ENCODE results near the gene POU2F2. TPM values are rescaled to one million over a fixed set of nuclear protein-coding genes. Genes with fewer than 3 reads are reported as not detected.

Gene POU2F2
- total RNA-seq, 1 experiment from 2014 or later = 6.0 TPM

DNA sequence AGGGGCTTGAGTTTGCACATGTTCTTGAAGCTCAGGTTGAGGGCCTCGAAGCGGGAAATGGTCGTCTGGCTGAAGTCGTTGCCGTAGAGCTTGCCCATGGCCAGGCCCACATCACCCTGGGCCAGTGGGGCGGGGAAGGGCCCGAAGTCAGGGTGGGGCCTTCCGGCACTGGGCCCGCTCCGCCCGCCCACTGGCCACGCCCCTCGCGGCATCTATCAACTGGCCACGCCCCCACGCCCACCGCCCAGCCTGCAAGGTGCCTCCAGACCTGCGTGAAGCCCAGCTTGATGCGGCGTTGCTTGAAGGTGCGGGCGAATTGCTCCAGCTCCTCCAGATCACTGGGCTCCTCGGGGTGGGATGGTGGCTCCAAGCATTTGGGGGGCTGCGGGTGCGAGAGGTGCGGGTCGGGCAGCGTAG lies 36.4 kb downstream of the POU2F2 start (continued):
- TF ChIP-seq ZNF121 (CRISPR knock-in tag; IDR thresholded peaks at IDR 0.05) (peak; percentile 26; the same call in 1 of the 2 replicates), TEAD1 (CRISPR knock-in tag; IDR thresholded peaks at IDR 0.05) (peak; percentile 64; the same call in 1 of the 2 replicates), FOXK1 (CRISPR knock-in tag; IDR thresholded peaks at IDR 0.05) (peak; percentile 36; the same call in 1 of the 2 replicates), JUN (CRISPR knock-in tag; IDR thresholded peaks at IDR 0.05) (no peak)
- TF ChIP-seq, protein P1, sequence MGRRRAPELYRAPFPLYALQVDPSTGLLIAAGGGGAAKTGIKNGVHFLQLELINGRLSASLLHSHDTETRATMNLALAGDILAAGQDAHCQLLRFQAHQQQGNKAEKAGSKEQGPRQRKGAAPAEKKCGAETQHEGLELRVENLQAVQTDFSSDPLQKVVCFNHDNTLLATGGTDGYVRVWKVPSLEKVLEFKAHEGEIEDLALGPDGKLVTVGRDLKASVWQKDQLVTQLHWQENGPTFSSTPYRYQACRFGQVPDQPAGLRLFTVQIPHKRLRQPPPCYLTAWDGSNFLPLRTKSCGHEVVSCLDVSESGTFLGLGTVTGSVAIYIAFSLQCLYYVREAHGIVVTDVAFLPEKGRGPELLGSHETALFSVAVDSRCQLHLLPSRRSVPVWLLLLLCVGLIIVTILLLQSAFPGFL (CRISPR knock-in tag; IDR thresholded peaks at IDR 0.05; ENCODE audit: borderline replicate concordance) = no peak

DNA sequence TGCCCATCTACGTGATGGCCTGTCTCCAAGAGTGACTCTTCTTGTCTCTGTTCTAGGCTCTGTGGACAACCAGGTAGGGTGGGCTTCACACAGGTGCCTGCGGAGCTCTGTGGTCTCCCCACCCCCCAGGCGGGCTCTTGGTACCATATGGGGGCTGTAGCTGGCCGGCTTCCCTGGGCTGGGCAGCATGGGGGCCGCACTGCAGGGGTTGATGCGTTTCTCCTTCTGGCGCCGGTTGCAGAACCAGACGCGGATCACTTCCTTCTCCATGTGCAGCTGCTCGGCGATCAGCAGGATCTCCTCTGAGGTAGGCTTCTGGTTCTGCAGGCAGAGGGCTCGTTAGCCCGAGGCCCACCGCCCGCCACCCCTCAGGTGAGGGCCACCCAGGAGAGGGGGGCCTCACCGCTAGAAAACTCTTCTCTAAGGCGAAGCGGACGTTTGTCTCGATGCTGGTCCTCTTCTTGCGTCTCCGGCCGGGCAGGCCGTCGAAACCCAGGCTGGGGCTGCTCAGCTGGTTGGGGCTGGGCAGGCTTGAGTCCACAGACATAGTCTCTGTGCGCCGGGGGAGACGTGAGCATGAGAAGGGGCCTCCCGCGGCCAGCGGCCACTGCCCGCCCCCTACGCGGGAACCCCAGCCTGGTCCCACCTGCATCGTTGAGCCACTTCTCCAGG lies 37.0 kb downstream of the POU2F2 start:
- H3K27me3 Mint-ChIP-seq (ENCODE audit: low read depth) = peaks cover 20% of the 10 kb centered on the region
- ATAC-seq = 0 out of 2 replicates have a peak, but pooled peaks have one; percentile 3
- peak overlapping the region; percentile 22; the same call in 1 of the 2 replicates for H3K4me3 Mint-ChIP-seq
- no peaks in the 10 kb centered on the region for H3K36me3 Mint-ChIP-seq
- no peak for DNase-seq (ENCODE audit: low spot score)
- peaks cover 18% of the 10 kb centered on the region for H3K4me1 Mint-ChIP-seq
- H3K27ac Mint-ChIP-seq = no peak overlapping the region
- CTCF ChIA-PET = interaction anchor here (0.5 to 1.9 kb wide), 19 partner anchors 10 to 333 kb away, joined by 3 to 13 read pairs (median 4); partner anchors contain the start of gene RABAC1
- H3K9me3 Mint-ChIP-seq = no peaks in the 10 kb centered on the region
- TF ChIP-seq ZNF281 (CRISPR knock-in tag; IDR thresholded peaks at IDR 0.05) (no peak), SP1 (CRISPR knock-in tag; conservative IDR thresholded peaks at IDR 0.05) (no peak), IRF2 (CRISPR knock-in tag; IDR thresholded peaks at IDR 0.05; ENCODE audit: borderline replicate concordance, low read depth) (no peak), ESRRA (CRISPR knock-in tag; IDR thresholded peaks at IDR 0.05; ENCODE audit: borderline replicate concordance) (no peak), SMAD4 (CRISPR knock-in tag; IDR thresholded peaks at IDR 0.05) (no peak), ZNF317 (CRISPR knock-in tag; IDR thresholded peaks at IDR 0.05; ENCODE audit: borderline replicate concordance, low read depth) (no peak), STAT6 (CRISPR knock-in tag; conservative IDR thresholded peaks at IDR 0.05; ENCODE audit: low read depth) (no peak), SMAD3 (CRISPR knock-in tag; IDR thresholded peaks at IDR 0.05; ENCODE audit: borderline replicate concordance) (no peak), ZBTB21 (CRISPR knock-in tag; IDR thresholded peaks at IDR 0.05; ENCODE audit: borderline replicate concordance) (0 out of 2 replicates have a peak, but pooled peaks have one; percentile 15)
- TF ChIP-seq, protein P2, sequence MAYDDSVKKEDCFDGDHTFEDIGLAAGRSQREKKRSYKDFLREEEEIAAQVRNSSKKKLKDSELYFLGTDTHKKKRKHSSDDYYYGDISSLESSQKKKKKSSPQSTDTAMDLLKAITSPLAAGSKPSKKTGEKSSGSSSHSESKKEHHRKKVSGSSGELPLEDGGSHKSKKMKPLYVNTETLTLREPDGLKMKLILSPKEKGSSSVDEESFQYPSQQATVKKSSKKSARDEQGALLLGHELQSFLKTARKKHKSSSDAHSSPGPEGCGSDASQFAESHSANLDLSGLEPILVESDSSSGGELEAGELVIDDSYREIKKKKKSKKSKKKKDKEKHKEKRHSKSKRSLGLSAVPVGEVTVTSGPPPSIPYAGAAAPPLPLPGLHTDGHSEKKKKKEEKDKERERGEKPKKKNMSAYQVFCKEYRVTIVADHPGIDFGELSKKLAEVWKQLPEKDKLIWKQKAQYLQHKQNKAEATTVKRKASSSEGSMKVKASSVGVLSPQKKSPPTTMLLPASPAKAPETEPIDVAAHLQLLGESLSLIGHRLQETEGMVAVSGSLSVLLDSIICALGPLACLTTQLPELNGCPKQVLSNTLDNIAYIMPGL (CRISPR knock-in tag; IDR thresholded peaks at IDR 0.05) = 0 out of 2 replicates have a peak, but pooled peaks have one; percentile 22
- POLR2A ChIA-PET = interaction anchor here (0.8 to 0.9 kb wide), 2 partner anchors 19 to 184 kb away, joined by 3 to 4 read pairs; partner anchors contain the start of gene ZNF574

Measured in WTC11 (cell line).